ENCODE measurements around the gene LGR6. TPM values are rescaled to one million over a fixed set of nuclear protein-coding genes. Genes with fewer than 3 reads are reported as not detected.

Gene LGR6
- total RNA-seq, 4 donors from 2014 or later: 0.12 to 2.8 (median 0.48) TPM

- no peak overlapping the region for H3K27ac ChIP-seq
- H3K4me3 ChIP-seq: no peak overlapping the region
- 87 to 100% methylated on average over 1 to 3 of the region's 7 CpGs for WGBS, 2 donors (ENCODE audit: low coverage in 1 of 2)
- TF ChIP-seq EP300 (IDR thresholded peaks at IDR 0.05) (no peak), POLR2AphosphoS5 (IDR thresholded peaks at IDR 0.05) (no peak), CTCF (IDR thresholded peaks at IDR 0.05) (no peak)
- H3K36me3 ChIP-seq: no peaks in the 10 kb centered on the region
- no peaks in the 10 kb centered on the region for H3K9me3 ChIP-seq
- no peaks in the 10 kb centered on the region for H3K27me3 ChIP-seq
- ATAC-seq: no peak
- no peaks in the 10 kb centered on the region for H3K4me1 ChIP-seq
Observed at GRCh38 chr1:202280595-202280994, 87.0 kb downstream of the LGR6 start.

GRCh38 chr1:202281316-202282024 is 87.9 kb downstream of the LGR6 start:
- H3K27ac ChIP-seq: no peak overlapping the region
- 36 to 40% methylated on average over 2 to 3 of the region's 5 CpGs for WGBS, 2 donors (ENCODE audit: low coverage in 1 of 2)
- ATAC-seq: no peak

GRCh38 chr1:202282025-202282371 is 88.4 kb downstream of the LGR6 start:
- H3K27me3 ChIP-seq: no peaks in the 10 kb centered on the region
- ATAC-seq: no peak
- H3K4me1 ChIP-seq: no peaks in the 10 kb centered on the region
- 84% methylated on average over 2 of the region's 5 CpGs; no CpG with 5 or more reads in 1 of the 2 donors for WGBS, 2 donors (ENCODE audit: low coverage in 1 of 2)
- H3K36me3 ChIP-seq: no peaks in the 10 kb centered on the region
- H3K27ac ChIP-seq: no peak overlapping the region
- H3K9me3 ChIP-seq: no peaks in the 10 kb centered on the region
- no peak overlapping the region for H3K4me3 ChIP-seq
- no peak for TF ChIP-seq POLR2AphosphoS5 (IDR thresholded peaks at IDR 0.05)
- TF ChIP-seq CTCF (IDR thresholded peaks at IDR 0.05): no peak
- TF ChIP-seq EP300 (IDR thresholded peaks at IDR 0.05): no peak
- no peak for TF ChIP-seq POLR2A (IDR thresholded peaks at IDR 0.05)

More at GRCh38 chr1:202281316-202282024, 87.9 kb downstream of the LGR6 start:
- Histone ChIP-seq H3K27me3 (no peaks in the 10 kb centered on the region), H3K4me3 (no peak overlapping the region), H3K9me3 (no peaks in the 10 kb centered on the region), H3K4me1 (no peaks in the 10 kb centered on the region), H3K36me3 (no peaks in the 10 kb centered on the region)
- TF ChIP-seq EP300 (IDR thresholded peaks at IDR 0.05): no peak
- TF ChIP-seq POLR2AphosphoS5 (IDR thresholded peaks at IDR 0.05): no peak
- TF ChIP-seq CTCF (IDR thresholded peaks at IDR 0.05): no peak
- TF ChIP-seq POLR2A (IDR thresholded peaks at IDR 0.05): no peak

- ATAC-seq: no peak
- TF ChIP-seq CTCF (IDR thresholded peaks at IDR 0.05) (no peak), POLR2AphosphoS5 (IDR thresholded peaks at IDR 0.05) (no peak), POLR2A (IDR thresholded peaks at IDR 0.05) (no peak), EP300 (IDR thresholded peaks at IDR 0.05) (no peak)
- no peaks in the 10 kb centered on the region for H3K36me3 ChIP-seq
- H3K4me1 ChIP-seq: no peaks in the 10 kb centered on the region
- 86 to 100% methylated on average over 2 to 3 of the region's 7 CpGs for WGBS, 2 donors (ENCODE audit: low coverage in 1 of 2)
- no peaks in the 10 kb centered on the region for H3K27me3 ChIP-seq
- no peaks in the 10 kb centered on the region for H3K9me3 ChIP-seq
- no peak overlapping the region for H3K27ac ChIP-seq
- H3K4me3 ChIP-seq: no peak overlapping the region
Observed at GRCh38 chr1:202282596-202283283, 89.1 kb downstream of the LGR6 start.

GRCh38 chr1:202283379-202283844 is 89.8 kb downstream of the LGR6 start:
- Histone ChIP-seq H3K27me3 (no peaks in the 10 kb centered on the region), H3K4me3 (no peak overlapping the region), H3K36me3 (no peaks in the 10 kb centered on the region), H3K9me3 (no peaks in the 10 kb centered on the region), H3K4me1 (no peaks in the 10 kb centered on the region), H3K27ac (no peak overlapping the region)
- TF ChIP-seq EP300 (IDR thresholded peaks at IDR 0.05) (no peak), POLR2AphosphoS5 (IDR thresholded peaks at IDR 0.05) (no peak), POLR2A (IDR thresholded peaks at IDR 0.05) (no peak), CTCF (IDR thresholded peaks at IDR 0.05) (no peak)
- 32 to 36% methylated on average over 1 to 6 of the region's 10 CpGs for WGBS, 2 donors (ENCODE audit: low coverage in 1 of 2)
- no peak for ATAC-seq

All from gastroesophageal sphincter (tissue), 4 donors.